MCF 10A (cell line): ENCODE results near the gene TPRN. TPM values are rescaled to one million over a fixed set of nuclear protein-coding genes. Genes with fewer than 3 reads are reported as not detected.

Source experiments
- BruUV-seq: library from RNA; stranded (reverse); fragments of 400-500 nt; replicated peaks from 2 replicates; lab custom pipeline; 2021; lab: Mats Ljungman, UMichigan
- CTCF ChIA-PET: fragments of 300-600 bp; sonication (Branson Sonifier 250); formaldehyde crosslinking; extraction: SDS; loops from one replicate; lab custom pipeline; 2021; ENCODE audit warnings: antibody characterized with exemption, inconsistent platforms; lab: Yijun Ruan, JAX
- POLR2A ChIA-PET: fragments of 300-600, 350-650 bp; sonication (Branson Sonifier 250); formaldehyde crosslinking; extraction: SDS; loops from one replicate; lab custom pipeline; 2020; ENCODE audit warnings: antibody characterized with exemption, inconsistent platforms; lab: Yijun Ruan, JAX
- DNase-seq: peaks from one replicate; pipeline ENCODE4 v3.0.0-alpha.2; 2018; ENCODE audit not compliant: unreplicated experiment
- H3K27ac Mint-ChIP-seq: one replicate; pipeline ENCODE4 v1.8.0; 2022; ENCODE audit warnings: mild to moderate bottlenecking, low read depth, mixed read lengths; ENCODE audit not compliant: unreplicated experiment
- H3K27me3 Mint-ChIP-seq: one replicate; pipeline ENCODE4 v1.8.0; 2022; ENCODE audit warnings: mixed read lengths; ENCODE audit not compliant: insufficient read depth, unreplicated experiment
- H3K36me3 Mint-ChIP-seq: one replicate; pipeline ENCODE4 v1.8.0; 2022; ENCODE audit warnings: mild to moderate bottlenecking, moderate library complexity, mixed read lengths; ENCODE audit not compliant: insufficient read depth, unreplicated experiment
- H3K4me1 Mint-ChIP-seq: one replicate; pipeline ENCODE4 v1.8.0; 2022; ENCODE audit warnings: mixed read lengths; ENCODE audit not compliant: insufficient read depth, unreplicated experiment
- H3K4me3 Mint-ChIP-seq: one replicate; pipeline ENCODE4 v1.8.0; 2022; ENCODE audit warnings: mild to moderate bottlenecking, moderate library complexity, mixed read lengths; ENCODE audit not compliant: unreplicated experiment
- H3K9me3 Mint-ChIP-seq: one replicate; pipeline ENCODE4 v1.8.0; 2022; ENCODE audit warnings: mixed read lengths; ENCODE audit not compliant: unreplicated experiment
- intact Hi-C: fragments of 100-400 bp; cut with micrococcal nuclease; formaldehyde crosslinking; loops from 2 replicates; pipeline ENCODE4 v1.14.1; 2022
- total RNA-seq: library from RNA; stranded (reverse); gene quantifications from 2 replicates; pipeline ENCODE4 v1.2.3, GENCODE V29; 2022
- TF ChIP-seq, protein P1 (sequence below): fragments of 200-600 bp; IDR thresholded peaks from one replicate; pipeline ENCODE4 v1.8.0; 2022; ENCODE audit warnings: antibody characterized with exemption, mild to moderate bottlenecking; ENCODE audit not compliant: unreplicated experiment

TPRN gene
- total RNA-seq, 1 experiment from 2014 or later: 13.4 TPM

DNA sequence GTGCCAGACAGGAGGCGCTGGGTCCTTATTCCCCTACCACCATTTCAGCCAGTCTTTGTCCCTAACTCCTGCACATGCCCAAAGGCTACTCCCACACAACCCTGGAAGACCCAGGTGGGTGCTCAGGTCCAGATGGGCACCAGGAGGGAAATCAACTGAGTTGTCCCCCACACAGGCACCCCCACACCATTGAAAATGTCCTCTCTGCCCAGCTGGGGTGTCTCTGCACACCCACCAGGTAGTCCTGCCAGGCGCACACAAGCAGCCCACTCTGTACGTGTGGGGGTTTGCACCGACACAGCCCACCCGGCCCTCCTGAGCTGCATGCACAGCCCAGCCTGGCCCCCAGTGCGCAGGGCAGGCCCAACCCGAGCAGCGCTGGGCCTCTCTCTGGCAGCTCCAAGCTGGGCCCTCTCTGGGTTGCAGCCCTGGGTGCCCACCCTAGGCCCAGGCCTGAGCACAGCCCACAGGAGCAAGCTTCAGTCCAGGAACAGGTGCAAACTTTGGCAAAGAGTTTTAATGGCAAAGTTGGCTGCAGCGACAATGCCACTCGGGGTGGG, 19.3 kb upstream of the TPRN start:
- DNase-seq: no peak
- Mint-ChIP-seq H3K9me3 (no peaks in the 10 kb centered on the region), H3K27ac (no peak overlapping the region), H3K4me3 (no peak overlapping the region), H3K4me1 (peaks cover 5% of the 10 kb centered on the region), H3K27me3 (no peaks in the 10 kb centered on the region), H3K36me3 (peaks cover 9% of the 10 kb centered on the region)
- no TSS peak for BruUV-seq
- CTCF ChIA-PET: interaction anchor here (0.8 to 0.9 kb wide), 2 partner anchors 17 kb away, joined by 4 read pairs; no protein-coding TSS in a partner anchor
- POLR2A ChIA-PET: interaction anchor here (0.6 to 1.9 kb wide), 6 partner anchors 11 to 90 kb away, joined by 3 to 7 read pairs (median 4); partner anchors contain the start of genes NDOR1, TMEM203 and TPRN
- TF ChIP-seq, protein P1, sequence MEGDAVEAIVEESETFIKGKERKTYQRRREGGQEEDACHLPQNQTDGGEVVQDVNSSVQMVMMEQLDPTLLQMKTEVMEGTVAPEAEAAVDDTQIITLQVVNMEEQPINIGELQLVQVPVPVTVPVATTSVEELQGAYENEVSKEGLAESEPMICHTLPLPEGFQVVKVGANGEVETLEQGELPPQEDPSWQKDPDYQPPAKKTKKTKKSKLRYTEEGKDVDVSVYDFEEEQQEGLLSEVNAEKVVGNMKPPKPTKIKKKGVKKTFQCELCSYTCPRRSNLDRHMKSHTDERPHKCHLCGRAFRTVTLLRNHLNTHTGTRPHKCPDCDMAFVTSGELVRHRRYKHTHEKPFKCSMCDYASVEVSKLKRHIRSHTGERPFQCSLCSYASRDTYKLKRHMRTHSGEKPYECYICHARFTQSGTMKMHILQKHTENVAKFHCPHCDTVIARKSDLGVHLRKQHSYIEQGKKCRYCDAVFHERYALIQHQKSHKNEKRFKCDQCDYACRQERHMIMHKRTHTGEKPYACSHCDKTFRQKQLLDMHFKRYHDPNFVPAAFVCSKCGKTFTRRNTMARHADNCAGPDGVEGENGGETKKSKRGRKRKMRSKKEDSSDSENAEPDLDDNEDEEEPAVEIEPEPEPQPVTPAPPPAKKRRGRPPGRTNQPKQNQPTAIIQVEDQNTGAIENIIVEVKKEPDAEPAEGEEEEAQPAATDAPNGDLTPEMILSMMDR: no peak
- intact Hi-C loops: loop anchor here (10.0 kb wide), 2 partner anchors 45 to 175 kb away; partner anchors contain the start of genes LRRC26, NPDC1 and TMEM210

DNA sequence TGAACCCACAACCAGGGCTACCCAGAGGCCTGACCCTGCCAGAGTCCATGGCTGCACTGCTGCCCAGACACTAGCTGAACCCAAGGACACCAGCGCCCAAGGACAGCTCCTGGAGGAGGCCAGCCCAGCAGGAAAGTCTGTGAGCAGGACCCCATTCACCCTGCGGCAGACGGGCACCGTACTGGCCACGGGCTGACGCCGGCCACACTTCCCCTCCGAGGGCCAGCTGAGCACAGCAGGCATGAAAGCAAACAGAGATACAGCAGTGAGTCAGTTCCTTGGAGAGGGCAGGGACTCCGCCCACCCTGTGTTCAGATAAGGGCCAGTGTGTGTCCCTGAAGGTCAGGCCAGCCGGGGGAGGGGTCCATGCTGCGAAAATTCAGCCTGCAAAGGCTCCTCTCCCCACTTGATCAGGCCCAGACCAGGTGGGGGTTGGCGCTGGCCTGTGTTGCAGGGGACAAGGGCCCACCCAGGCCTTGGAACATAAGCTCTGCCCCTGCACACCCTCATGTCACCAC, 18.3 kb upstream of the TPRN start:
- Mint-ChIP-seq H3K9me3 (no peaks in the 10 kb centered on the region), H3K4me3 (no peak overlapping the region), H3K27me3 (no peaks in the 10 kb centered on the region), H3K27ac (no peak overlapping the region), H3K36me3 (peaks cover 12% of the 10 kb centered on the region), H3K4me1 (peaks cover 5% of the 10 kb centered on the region)
- BruUV-seq: no TSS peak
- DNase-seq: no peak
- intact Hi-C loops: no loop called here
- TF ChIP-seq, protein P1: no peak
- POLR2A ChIA-PET: interaction anchor here (1.7 to 1.9 kb wide), 3 partner anchors 10 to 30 kb away, joined by 5 to 7 read pairs (median 5); partner anchors contain the start of genes NDOR1, SSNA1 and TMEM203
- CTCF ChIA-PET: interaction anchor here (0.9 to 1.0 kb wide), 2 partner anchors 18 to 23 kb away, joined by 3 to 4 read pairs; no protein-coding TSS in a partner anchor

DNA sequence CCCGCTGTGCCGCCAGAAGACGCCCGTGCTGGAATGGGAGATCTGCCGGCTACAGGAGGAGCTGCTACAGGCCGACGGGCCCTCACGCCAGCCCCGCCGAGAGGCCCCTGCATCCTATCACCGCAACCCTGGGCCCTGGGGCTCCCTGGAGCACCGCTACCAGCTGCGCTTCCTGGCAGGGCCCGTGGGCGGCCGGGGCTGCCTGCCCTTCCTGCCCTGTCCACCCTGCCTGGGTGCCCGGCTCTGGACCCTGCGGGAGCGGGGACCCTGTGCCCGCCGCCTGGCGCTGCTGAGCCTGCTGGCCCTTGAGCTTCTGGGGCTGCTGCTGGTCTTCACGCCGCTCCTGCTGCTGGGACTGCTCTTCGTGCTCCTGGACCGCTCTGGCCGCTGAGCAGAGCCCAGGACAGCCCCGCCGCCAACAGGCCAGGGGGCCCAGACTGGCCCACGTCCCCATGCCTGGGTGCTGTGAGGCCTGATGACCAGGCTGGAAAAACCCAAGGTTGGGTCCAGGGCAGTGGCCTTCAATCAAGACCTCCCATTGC, 17.7 kb upstream of the TPRN start:
- H3K4me1 Mint-ChIP-seq: peaks cover 5% of the 10 kb centered on the region
- TF ChIP-seq, protein P1: no peak
- BruUV-seq: no TSS peak
- DNase-seq: no peak
- peaks cover 12% of the 10 kb centered on the region for H3K36me3 Mint-ChIP-seq
- no peaks in the 10 kb centered on the region for H3K9me3 Mint-ChIP-seq
- no peak overlapping the region for H3K4me3 Mint-ChIP-seq
- no peaks in the 10 kb centered on the region for H3K27me3 Mint-ChIP-seq
- CTCF ChIA-PET: interaction anchor here (1.0 kb wide), 1 partner anchor 23 kb away, joined by 3 read pairs; no protein-coding TSS in a partner anchor
- intact Hi-C loops: no loop called here
- POLR2A ChIA-PET: interaction anchor here (0.7 to 3.8 kb wide), 5 partner anchors 9 to 135 kb away, joined by 3 to 38 read pairs (median 5); partner anchors contain the start of genes NDOR1, SSNA1, TMEM203 and TUBB4B
- H3K27ac Mint-ChIP-seq: no peak overlapping the region
